GM18909 (cell line): ENCODE results near the gene RCE1.
A peak's percentile ranks its signal among the peaks of the same experiment; 100 is the strongest.

ENCODE experiments used
- ATAC-seq: cut with Tn5 transposase; IDR thresholded peaks from one replicate; pipeline ENCODE4 v1.9.1; 2021; ENCODE audit warnings: mild to moderate bottlenecking; ENCODE audit not compliant: unreplicated experiment, poor library complexity

The RCE1 gene

DNA sequence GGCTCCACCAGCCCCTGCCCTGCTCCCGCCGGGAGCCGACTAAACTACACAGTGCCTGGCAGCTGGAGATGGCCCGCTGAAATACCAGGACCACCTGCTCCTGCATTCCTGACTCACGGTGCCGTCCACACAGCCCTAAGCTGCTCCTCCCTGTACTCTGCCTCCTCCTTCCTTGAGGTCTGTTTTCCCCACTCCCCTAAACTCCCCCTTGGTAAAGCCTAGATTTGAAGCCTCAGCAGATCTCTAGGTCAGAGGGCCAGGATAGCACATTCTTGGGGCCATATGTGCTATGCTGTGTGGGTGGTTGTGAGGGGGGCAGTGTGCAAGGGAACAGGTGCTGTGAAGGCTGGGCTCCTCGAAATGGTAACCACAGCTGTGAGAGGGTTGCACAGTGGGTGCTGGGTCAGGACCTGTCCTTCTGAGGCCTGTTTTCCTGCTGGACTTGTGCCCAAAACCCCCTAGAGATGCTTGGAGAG is 23.3 kb downstream of the RCE1 start:
- ATAC-seq: no peak

DNA sequence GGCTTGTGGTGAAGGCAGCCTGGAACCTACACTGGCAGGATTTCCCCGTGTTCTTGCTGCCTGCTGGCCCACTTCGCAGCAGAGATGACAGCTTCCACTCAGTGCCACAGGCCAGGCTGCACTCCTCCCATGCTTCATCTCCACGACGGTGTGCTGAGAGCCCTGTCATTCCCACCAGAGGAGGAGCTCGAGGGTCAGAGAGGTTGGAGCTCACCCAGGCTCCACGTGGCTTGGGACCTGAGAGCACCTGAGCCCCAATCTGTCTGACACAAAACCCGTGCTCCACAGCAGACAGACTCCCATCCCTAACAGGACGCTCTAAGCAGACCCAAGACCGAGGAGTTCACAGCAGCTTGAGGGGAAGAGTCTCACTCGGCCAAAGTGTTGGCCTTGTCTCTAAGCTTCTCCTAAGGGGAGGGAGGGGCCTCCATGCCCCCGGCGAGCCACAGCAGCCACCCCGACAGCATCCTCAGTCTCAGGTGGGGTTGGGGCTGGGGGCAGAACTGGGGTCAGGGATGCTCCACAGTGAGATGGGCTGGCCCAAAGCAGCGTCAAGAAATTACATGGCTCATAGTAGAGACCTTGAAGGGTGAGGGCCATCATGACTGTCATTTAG is 24.3 kb downstream of the RCE1 start:
- ATAC-seq: no peak

DNA sequence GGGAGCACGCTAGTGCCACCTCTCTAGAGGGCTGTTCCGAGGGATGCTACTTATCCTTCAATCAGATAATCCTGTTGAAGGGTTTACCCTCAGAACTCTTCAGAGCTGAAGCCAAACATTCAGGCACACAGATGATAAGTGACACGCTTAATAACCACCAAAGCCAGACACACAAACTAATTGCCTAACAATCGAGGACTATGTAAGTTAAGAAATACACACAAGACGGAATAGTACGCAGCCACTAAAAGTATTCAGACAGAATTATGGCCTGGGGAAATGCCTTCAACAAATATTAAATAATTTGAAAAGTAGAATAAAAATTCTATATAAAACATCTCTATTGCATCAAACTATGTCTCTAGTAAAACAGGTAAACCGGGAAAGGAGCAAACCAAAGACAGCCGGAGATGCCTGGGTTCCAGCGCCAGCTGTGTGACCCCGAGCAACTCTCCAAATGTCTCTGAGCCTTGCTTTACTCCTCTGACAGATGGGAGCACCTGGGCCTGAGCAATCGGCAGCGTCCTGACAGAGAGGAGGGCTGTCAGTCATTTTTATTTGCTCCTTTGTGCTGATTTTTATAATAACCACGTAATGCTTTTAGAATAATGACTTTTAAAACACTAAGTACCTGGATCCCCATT is 25.0 kb downstream of the RCE1 start:
- ATAC-seq: peak; percentile 6

DNA sequence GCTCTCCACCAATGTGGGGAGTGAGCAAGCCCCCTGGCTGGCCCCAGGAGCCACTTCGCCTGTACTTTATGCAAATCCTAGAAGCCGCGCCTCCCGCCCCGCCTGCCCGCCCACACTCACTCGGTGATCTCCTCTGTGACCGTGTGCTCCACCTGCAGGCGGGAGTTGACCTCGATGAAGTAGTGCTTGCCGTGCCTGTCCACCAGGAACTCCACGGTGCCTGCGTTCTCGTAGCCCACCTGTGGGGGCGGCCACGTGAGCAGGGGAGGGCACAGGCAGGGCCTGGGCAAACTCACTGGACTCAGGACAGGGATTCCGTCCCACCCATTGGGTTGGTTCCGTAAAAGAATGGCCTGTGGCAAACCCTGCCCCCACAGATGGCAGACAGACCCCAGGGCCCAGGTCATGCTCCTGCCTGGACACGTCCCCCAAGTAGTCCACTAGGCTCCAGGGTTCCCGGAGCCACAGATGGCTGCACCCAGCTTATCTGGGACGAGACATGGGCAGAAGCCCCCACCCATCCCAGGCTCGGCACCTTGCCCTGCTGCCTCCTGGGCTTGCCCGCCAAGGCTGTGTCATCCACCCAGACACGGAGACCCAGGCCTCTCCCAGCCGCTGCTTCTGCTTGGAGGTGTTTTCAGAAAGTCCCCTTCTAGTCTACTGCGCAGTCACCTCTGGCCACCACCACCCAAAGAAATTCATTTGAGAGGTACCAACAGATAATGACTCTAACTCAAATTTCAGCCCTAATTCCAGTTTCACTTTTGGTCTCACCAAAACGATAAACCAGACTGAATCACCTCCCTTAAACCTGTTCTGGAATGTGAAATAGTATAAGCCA is 25.7 kb downstream of the RCE1 start:
- ATAC-seq: peak; percentile 67

DNA sequence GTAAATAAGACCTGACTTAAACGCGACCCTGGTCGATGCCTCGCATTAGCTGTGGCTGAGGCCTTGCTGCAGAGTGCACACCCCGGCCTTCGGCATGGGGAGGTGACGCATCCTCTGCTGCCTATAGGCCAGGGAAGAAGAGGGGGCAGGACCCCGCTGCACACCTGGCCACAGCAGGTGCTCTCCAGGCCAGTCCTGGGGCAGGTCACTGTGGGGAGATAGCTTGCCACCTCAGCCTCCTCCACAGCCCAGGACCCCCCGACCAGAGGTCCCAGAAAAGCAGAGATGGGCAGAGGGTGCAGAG is 26.3 kb downstream of the RCE1 start:
- no peak for ATAC-seq

DNA sequence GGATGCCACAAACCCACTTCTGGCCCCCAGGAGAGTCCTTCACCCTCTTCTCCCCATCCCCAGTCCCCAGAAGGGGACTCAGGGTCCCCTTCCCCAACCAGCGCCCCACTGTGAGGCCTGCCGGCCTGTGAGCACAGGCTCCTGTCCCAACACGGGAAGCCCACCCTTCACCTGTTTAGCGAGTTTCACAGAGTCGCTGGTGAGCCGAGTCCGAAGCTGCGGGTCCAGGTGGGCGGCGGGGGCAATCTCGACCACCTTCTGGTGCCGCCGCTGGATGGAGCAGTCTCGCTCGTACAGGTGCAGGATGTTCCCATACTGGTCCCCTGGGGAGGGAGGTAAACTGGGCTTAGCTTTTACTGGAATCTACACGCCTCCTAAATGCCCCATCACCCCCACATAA is 26.9 kb downstream of the RCE1 start:
- no peak for ATAC-seq

DNA sequence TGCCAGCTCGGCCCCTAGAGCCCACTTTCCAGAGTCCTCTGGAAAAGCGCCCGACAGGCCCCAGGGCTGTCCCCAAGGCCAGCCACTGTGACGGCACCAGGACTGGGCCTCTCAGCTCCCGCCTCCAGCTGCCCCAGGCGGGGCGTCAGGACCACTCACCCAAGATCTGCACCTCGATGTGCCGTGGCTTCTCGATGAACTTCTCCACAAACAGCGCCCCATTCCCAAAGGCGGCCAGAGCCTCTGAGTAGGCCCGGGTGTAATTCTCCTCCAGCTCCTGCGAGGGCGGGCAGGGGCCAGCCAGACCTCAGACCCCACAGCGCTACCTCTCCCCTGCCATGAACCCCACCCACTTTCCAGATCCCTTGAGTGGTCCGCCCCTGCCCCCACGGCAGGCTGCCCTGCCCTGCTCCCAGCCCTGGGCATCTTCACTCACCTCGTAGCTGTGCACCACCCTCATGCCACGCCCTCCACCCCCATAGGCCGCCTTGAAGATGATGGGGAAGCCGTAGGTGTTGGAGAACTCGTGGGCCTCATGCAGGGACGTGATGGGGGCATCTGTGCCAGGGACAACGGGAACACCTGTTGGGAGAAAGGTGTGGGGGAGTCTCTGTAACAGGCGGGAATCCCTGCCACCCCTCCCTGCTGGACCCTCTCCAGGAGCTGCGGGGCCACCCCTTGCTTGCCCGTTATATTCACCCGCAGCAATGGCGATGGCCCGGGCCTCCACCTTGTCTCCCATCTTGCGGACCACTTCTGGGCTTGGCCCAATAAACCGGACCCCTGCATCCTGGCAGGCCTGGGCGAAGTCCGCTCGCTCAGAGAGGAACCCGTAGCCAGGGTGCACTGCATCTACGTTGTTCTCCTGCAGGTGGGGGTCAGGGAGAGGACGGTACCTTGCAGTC is 27.6 kb downstream of the RCE1 start:
- ATAC-seq: no peak

DNA sequence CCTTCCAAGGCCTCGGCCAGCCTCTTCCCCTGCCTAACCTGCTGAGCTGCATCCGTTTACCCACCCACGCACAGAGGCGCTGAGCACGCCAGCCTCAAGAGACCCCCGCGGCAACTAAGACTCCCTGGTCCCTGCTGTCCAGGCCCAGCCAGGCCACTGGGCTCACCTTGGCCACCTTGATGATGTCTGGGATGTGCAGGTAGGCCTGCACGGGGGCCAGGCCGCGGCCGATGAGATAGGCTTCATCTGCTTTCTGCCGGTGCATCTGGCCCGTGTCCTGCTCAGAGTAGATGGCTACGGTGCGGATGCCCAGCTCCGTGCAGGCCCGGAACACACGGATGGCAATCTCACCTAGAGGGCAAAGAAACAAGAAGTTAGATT is 28.3 kb downstream of the RCE1 start:
- no peak for ATAC-seq

DNA sequence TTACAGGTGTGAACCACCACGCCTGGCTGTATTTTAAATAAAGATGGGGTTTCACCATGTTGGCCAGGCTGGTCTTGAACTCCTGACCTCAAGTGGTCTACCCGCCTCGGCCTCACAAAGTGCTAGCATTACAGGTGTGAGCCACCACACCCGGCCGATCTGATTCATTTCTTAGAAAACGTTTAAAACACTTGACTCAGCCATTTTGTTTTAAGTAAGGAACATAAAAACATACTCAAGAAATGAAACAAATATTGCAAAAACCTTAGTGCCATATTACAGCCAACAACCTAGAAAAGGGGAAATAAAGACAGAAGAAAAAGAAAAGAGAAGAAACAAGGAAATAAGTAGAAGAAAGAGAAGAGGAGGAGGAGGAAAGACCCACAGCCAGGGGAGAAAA is 31.0 kb downstream of the RCE1 start:
- ATAC-seq: no peak

DNA sequence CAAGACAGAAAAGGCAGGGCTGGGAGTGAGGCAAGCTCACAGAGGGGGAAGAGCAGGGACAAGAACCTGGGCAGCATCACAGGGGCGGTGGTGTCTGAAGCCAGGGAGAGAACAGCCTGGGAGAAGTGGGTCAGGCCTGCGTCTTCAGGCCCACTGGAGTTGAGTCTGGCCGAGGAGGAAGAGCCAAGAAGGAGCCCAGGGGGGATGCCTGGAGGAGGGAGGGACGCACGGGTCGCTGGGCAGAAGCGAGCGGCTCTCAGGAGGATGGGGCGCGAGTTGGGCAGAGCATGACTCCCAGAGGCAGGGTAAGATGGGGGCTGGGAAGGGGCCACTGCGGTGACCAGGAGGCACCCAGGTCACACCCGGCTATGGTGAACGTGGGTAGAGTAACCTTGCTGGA is 32.1 kb downstream of the RCE1 start:
- no peak for ATAC-seq

DNA sequence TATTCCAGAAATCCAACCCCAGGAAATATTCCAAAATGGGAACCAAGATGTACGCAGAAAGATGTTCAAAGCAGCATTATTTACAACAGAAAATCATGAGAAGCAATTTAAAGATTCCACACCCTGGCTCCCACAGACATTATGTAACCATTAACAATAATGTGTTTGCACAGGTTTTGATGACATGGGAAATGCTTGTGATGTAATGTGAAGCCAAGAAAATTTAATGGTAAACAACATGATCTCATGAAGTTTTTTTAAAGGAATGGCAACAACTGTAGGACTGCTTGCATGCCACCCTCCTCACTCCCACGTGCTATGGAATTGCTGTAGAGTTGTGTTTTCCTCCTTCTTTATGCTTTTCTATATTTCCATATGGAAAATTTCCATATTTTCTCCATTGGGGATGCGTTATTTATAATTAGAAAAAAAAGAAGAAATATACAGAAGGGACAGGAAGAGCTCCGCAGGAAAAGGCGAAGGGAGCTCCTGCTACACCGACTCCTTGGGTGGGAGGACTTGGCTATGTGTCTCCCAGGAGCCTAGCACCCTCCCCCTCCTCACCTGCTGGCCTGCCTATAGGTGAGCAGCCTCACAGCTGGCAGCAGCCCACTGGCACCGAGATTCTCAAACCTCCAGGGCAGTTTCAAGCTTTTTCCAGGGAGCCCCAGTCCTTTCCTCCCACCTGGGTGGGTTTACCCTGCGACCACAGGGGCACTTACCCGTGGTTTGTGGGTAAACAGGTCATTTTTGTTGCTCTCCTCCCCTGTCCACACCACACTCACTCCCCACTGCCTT is 34.5 kb downstream of the RCE1 start:
- no peak for ATAC-seq

DNA sequence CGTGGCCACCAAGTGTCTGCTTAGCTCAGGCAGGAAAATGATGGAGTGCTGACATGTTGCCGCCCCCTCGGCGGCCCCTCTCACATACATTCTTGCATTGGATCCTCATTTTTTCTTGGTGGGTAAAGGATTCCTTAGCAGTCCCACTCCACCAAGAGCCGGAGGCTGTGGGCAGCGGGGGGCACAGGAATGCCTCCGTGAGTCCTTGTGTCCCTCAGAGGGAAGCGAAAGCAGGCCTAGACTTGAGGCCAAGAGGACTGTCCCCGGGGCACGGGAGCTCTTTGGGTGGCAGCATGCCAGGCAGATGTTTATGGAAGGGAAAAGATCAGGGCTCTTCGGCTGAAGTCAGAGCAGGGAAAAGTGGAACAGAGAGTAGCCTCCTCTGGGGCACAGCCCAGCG is 35.2 kb downstream of the RCE1 start:
- ATAC-seq: no peak

DNA sequence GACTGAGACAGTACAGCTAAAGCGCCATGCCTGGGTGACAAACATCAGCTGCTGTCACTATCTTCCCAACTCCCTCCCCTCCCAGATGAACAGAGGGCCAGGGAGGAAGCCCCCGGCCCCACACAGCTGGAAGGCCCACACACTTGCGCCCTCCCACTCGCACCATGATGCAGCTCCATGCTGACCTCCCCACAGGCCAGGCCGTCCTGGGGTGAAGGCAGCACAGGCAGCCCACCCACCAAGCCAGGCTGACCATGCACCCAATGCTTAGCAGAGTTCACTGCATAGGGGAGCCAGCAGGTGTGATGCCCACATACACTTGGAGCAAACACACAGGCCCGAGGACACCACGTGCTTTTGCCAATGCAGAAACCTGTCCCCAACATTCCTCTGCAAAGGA is 35.8 kb downstream of the RCE1 start:
- no peak for ATAC-seq

DNA sequence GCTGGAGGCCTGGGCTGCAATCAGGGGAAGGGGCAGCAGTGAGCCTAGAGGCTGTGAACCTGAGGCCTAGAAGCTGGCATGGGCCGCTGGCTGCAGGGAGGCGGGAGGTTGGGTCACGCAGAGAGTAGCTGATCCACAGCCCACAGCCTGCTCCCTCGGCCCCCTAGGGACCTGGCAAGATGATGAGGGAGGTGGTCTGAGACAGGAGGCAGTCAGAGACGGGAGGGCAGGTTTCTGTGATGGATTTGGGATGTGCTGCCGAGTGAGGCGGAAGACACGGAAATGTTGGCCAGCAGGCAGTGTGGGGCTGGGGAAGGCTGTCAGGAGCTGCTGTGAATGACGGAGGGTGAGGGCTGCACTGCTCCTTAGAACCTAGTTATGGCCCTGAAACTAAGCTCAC is 36.3 kb downstream of the RCE1 start:
- ATAC-seq: no peak

DNA sequence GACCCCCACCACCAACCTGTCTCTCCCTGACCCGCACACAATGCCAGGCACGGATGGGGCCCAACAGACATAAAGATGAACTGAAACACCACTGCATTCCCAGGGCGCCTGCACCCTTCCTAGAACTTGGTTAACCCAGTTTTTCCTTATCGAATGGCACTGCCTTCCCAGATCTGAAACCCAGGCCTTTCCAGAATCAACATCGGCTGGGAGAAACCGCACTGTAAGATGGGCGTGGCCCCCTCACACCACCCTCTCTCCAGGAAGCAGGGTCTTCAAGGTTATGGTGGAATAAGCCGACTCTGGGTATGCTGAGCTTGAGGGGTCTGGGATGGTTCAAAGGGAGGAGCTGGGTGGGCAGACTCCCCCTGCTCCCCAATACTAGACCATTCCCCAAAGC is 36.8 kb downstream of the RCE1 start:
- no peak for ATAC-seq

DNA sequence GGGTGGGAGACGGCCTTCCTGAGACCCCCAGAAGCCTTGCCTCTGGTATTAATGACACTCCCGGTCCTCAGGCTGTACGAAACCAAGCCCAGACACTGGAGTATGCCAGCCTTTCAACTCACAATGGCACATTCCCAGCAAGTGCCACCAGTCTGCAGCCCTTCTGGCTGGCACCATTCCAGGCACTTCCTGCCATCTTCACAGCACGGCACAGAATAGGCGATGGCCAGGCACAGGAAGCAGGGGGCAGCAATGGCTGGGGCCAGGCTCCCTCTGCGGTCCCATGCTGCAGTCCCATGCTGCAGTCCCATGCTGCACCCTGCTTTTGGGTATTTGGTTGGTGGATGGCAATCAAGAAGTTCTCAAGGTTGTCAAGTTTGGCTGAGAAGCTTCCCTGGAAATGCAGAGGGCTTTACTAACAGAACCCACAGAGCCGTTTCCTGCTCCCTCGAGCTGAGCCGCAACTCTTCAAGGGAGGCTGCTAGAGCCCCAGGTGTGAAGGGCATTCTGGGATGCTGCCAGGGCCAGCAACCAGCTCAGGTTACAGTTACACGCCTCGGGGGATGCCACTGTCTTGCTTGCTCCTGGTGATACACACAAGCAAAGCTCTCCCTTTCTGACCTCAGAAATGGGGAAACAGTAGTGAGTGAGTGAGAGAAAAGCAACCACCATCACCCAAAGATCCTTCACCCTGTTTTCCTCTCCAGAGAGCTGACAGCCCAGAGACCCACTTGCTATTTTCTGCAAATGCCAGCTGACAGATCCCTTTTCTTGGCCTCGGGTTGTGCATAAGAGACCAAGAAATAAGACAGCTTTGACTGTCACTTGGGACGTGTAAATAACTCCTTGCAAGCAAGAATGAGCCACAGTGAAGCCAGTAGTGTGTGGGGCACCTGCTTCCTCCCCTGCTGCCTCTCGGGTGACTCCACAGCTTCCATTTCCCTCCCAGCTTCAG is 37.5 kb downstream of the RCE1 start:
- ATAC-seq: no peak

DNA sequence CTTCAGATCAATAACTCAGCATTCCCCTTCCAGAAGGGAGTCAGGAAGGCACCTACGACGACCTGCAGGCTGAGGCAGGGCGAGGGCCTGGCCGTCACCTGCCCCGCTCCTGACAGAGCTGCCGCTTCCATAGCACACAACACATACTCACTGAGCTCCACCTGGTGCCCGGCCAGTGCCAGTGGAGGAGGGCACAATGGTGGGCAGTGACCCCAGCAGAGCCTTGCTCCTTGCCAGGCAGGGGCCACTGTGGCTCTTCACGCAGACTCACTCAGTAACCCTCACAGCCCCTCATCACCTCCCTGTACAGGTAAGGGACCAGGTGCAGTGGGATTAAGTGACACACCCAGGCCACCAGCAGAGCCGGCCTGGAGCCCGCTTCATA is 38.2 kb downstream of the RCE1 start:
- ATAC-seq: no peak

DNA sequence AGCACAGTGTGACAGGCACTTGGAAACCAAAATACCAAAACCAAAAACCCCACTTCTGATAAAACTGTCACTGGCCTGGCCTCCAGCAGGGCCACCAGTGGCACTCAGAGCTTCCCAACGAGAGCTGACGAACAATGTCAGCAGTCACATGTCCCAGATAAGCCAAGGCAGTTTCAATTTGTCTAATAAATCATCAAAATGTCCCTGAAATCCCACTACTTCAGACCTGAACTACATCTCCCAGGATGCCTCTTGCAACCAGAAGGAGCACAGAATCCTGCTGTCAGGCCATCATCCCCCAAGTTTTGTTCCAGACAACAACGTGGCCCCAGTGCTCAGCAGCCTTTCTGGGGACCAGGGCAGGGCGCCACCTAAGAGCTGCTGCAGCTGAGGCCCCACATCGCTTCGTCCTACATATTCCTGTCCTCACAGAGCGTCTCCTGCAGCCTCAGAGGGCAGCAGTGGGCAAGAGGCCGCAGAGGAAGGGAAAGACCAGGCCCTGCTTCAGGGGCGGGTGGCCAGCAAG is 38.7 kb downstream of the RCE1 start:
- no peak for ATAC-seq

DNA sequence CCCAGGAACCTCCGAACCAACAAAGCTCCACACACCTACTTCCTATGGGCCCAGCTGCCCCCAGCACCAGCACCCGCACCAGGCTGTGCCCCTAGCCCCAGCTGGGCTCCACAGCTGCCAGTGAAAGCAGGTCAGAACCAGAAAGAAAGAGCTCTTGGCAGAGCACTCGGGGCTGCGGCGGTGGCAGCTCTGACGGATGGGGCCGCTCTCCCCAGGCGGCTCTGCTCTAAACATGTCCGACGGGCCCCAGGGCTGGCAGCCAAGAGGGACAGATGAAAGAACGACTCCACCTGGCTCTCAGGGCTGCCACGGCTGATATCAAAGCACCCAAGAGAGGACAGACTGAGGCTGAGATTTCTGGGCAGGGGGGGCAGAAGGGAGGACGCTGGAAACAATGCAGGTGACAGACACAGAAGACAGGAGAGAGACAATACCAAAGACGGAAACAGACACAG is 39.3 kb downstream of the RCE1 start:
- ATAC-seq: no peak
